Measurements from ENCODE around the gene MRPL37. TPM values are rescaled to one million over a fixed set of nuclear protein-coding genes. Genes with fewer than 3 reads are reported as not detected.

MRPL37 gene
- total RNA-seq, 1 donor from 2014 or later, result 80.0 TPM

- peaks cover 9% of the 10 kb centered on the region for H3K4me1 Mint-ChIP-seq (ENCODE audit: low read depth, unreplicated experiment)
- Histone ChIP-seq H3K27me3 (ENCODE audit: insufficient read depth, low read length) (no peaks in the 10 kb centered on the region), H3K4me1 (ENCODE audit: insufficient read depth, low read length) (no peaks in the 10 kb centered on the region), H3K27ac (ENCODE audit: low read depth, low read length) (no peak overlapping the region), H3K79me2 (ENCODE audit: insufficient read depth, low read length) (no peaks in the 10 kb centered on the region), H4K20me1 (ENCODE audit: insufficient read depth, low read length) (no peaks in the 10 kb centered on the region), H2AFZ (ENCODE audit: low read depth, low read length) (no peak overlapping the region), H3K4me3 (ENCODE audit: insufficient read depth, low read depth, low read length) (no peak overlapping the region), H3K9ac (ENCODE audit: low read length) (no peak overlapping the region), H3K36me3 (ENCODE audit: insufficient read depth, low read length) (no peaks in the 10 kb centered on the region), H3K9me3 (ENCODE audit: insufficient read depth, low read depth, low read length) (no peaks in the 10 kb centered on the region), H3K4me2 (ENCODE audit: low read length) (no peak overlapping the region)
- peaks cover 17% of the 10 kb centered on the region for H3K27me3 Mint-ChIP-seq (ENCODE audit: low read depth, unreplicated experiment)
- no peak for TF ChIP-seq CTCF (IDR thresholded peaks at IDR 0.05; ENCODE audit: insufficient read depth, low read depth, low read length)
- TF ChIP-seq EZH2 (IDR thresholded peaks at IDR 0.05; ENCODE audit: insufficient read depth, low read length), result no peak
- H3K4me3 Mint-ChIP-seq (ENCODE audit: unreplicated experiment), result no peak overlapping the region
- H3K36me3 Mint-ChIP-seq (ENCODE audit: low read depth, unreplicated experiment), result peaks cover 2% of the 10 kb centered on the region
- peaks cover 3% of the 10 kb centered on the region for H3K9me3 Mint-ChIP-seq (ENCODE audit: unreplicated experiment)
- peak overlapping the region; percentile 34 for H3K27ac Mint-ChIP-seq (ENCODE audit: unreplicated experiment)
- FAIRE-seq, result no peak
- no peak for DNase-seq (ENCODE audit: low read depth)
These were observed 40.1 kb upstream of the MRPL37 start for GRCh38 chr1:54159733-54160316.

- Histone ChIP-seq H3K79me2 (ENCODE audit: insufficient read depth, low read length) (no peaks in the 10 kb centered on the region), H3K9me3 (ENCODE audit: insufficient read depth, low read depth, low read length) (no peaks in the 10 kb centered on the region), H3K4me1 (ENCODE audit: insufficient read depth, low read length) (no peaks in the 10 kb centered on the region), H3K27me3 (ENCODE audit: insufficient read depth, low read length) (no peaks in the 10 kb centered on the region), H4K20me1 (ENCODE audit: insufficient read depth, low read length) (no peaks in the 10 kb centered on the region), H3K36me3 (ENCODE audit: insufficient read depth, low read length) (no peaks in the 10 kb centered on the region), H3K4me2 (ENCODE audit: low read length) (no peak overlapping the region), H3K9ac (ENCODE audit: low read length) (no peak overlapping the region), H3K4me3 (ENCODE audit: insufficient read depth, low read depth, low read length) (no peak overlapping the region), H3K27ac (ENCODE audit: low read depth, low read length) (no peak overlapping the region), H2AFZ (ENCODE audit: low read depth, low read length) (no peak overlapping the region)
- peaks cover 3% of the 10 kb centered on the region for H3K9me3 Mint-ChIP-seq (ENCODE audit: unreplicated experiment)
- H3K27me3 Mint-ChIP-seq (ENCODE audit: low read depth, unreplicated experiment), result peaks cover 17% of the 10 kb centered on the region
- H3K36me3 Mint-ChIP-seq (ENCODE audit: low read depth, unreplicated experiment), result peaks cover 2% of the 10 kb centered on the region
- no peak overlapping the region for H3K4me3 Mint-ChIP-seq (ENCODE audit: unreplicated experiment)
- DNase-seq (ENCODE audit: low read depth) (no peak), FAIRE-seq (no peak)
- TF ChIP-seq EZH2 (IDR thresholded peaks at IDR 0.05; ENCODE audit: insufficient read depth, low read length), result no peak
- TF ChIP-seq CTCF (IDR thresholded peaks at IDR 0.05; ENCODE audit: insufficient read depth, low read depth, low read length), result no peak
- H3K27ac Mint-ChIP-seq (ENCODE audit: unreplicated experiment), result no peak overlapping the region
- peaks cover 9% of the 10 kb centered on the region for H3K4me1 Mint-ChIP-seq (ENCODE audit: low read depth, unreplicated experiment)
These were observed 39.6 kb upstream of the MRPL37 start for GRCh38 chr1:54160351-54160750.

GRCh38 chr1:54161495-54162168 is 38.3 kb upstream of the MRPL37 start:
- Histone ChIP-seq H3K79me2 (ENCODE audit: insufficient read depth, low read length) (no peaks in the 10 kb centered on the region), H2AFZ (ENCODE audit: low read depth, low read length) (no peak overlapping the region), H3K9me3 (ENCODE audit: insufficient read depth, low read depth, low read length) (no peaks in the 10 kb centered on the region), H3K4me2 (ENCODE audit: low read length) (no peak overlapping the region), H3K9ac (ENCODE audit: low read length) (no peak overlapping the region), H3K4me3 (ENCODE audit: insufficient read depth, low read depth, low read length) (no peak overlapping the region), H3K27ac (ENCODE audit: low read depth, low read length) (no peak overlapping the region), H3K36me3 (ENCODE audit: insufficient read depth, low read length) (no peaks in the 10 kb centered on the region), H3K4me1 (ENCODE audit: insufficient read depth, low read length) (no peaks in the 10 kb centered on the region), H3K27me3 (ENCODE audit: insufficient read depth, low read length) (no peaks in the 10 kb centered on the region), H4K20me1 (ENCODE audit: insufficient read depth, low read length) (no peaks in the 10 kb centered on the region)
- FAIRE-seq (no peak), DNase-seq (ENCODE audit: low read depth) (no peak)
- no peak for TF ChIP-seq EZH2 (IDR thresholded peaks at IDR 0.05; ENCODE audit: insufficient read depth, low read length)
- no peak for TF ChIP-seq CTCF (IDR thresholded peaks at IDR 0.05; ENCODE audit: insufficient read depth, low read depth, low read length)
- Mint-ChIP-seq H3K4me3 (ENCODE audit: unreplicated experiment) (no peak overlapping the region), H3K27ac (ENCODE audit: unreplicated experiment) (no peak overlapping the region), H3K27me3 (ENCODE audit: low read depth, unreplicated experiment) (peaks cover 11% of the 10 kb centered on the region), H3K36me3 (ENCODE audit: low read depth, unreplicated experiment) (no peaks in the 10 kb centered on the region), H3K9me3 (ENCODE audit: unreplicated experiment) (no peaks in the 10 kb centered on the region), H3K4me1 (ENCODE audit: low read depth, unreplicated experiment) (peaks cover 9% of the 10 kb centered on the region)

All from astrocyte (in vitro differentiated cells and primary cell).